Urinary bladder (tissue), 2 donors: ENCODE results near the gene BEND2. TPM values are rescaled to one million over a fixed set of nuclear protein-coding genes. Genes with fewer than 3 reads are reported as not detected.

ENCODE experiments used
- polyA plus RNA-seq: library from polyadenylated mRNA; stranded (reverse); fragments of 200-250 nt; gene quantifications from one replicate; pipeline ENCODE4 v1.2.3, GENCODE V29; 2013
- total RNA-seq: library from RNA; depleted of rRNA; stranded (reverse); fragments of >200 nt; gene quantifications from one replicate; pipeline ENCODE4 v1.2.3, GENCODE V29; 2014
- donor health status: healthy.

The BEND2 gene
- total and polyA plus RNA-seq, 2 donors: not detected

Other genes with a start within 250 kb of the BEND2 start
- gene SCML2, start 133.8 kb upstream of the BEND2 start, total RNA-seq: 12.6 TPM
- 2.5 TPM for gene SCML2, start 133.8 kb upstream of the BEND2 start, polyA plus RNA-seq
- 17.7 TPM for gene CDKL5, start 204.7 kb upstream of the BEND2 start, total RNA-seq
- gene CDKL5, start 204.7 kb upstream of the BEND2 start, polyA plus RNA-seq: 3.0 TPM